HG03025 (cell line): Measurements from ENCODE around the gene PRKCH.

Experiments
- ATAC-seq: cut with Tn5 transposase; IDR thresholded peaks from one replicate; pipeline ENCODE4 v1.9.1; 2021; ENCODE audit warnings: mild to moderate bottlenecking, moderate library complexity; ENCODE audit not compliant: unreplicated experiment, low FRiP score

The PRKCH gene

GRCh38 chr14:61482348-61483206, 161.2 kb downstream of the PRKCH start:
- no peak for ATAC-seq

- no peak for ATAC-seq
Measured at GRCh38 chr14:61483476-61483875, 162.1 kb downstream of the PRKCH start.

GRCh38 chr14:61484031-61484430, 162.7 kb downstream of the PRKCH start:
- ATAC-seq = no peak

GRCh38 chr14:61484826-61485584, 163.6 kb downstream of the PRKCH start:
- ATAC-seq = no peak

- ATAC-seq = no peak
Measured at GRCh38 chr14:61485661-61486060, 164.3 kb downstream of the PRKCH start.

- ATAC-seq = no peak
Measured at GRCh38 chr14:61486930-61487495, 165.6 kb downstream of the PRKCH start.

GRCh38 chr14:61488417-61489401, 167.3 kb downstream of the PRKCH start:
- no peak for ATAC-seq

GRCh38 chr14:61489512-61489911, 168.1 kb downstream of the PRKCH start:
- no peak for ATAC-seq

GRCh38 chr14:61489932-61490331, 168.6 kb downstream of the PRKCH start:
- no peak for ATAC-seq

GRCh38 chr14:61491224-61491623, 169.8 kb downstream of the PRKCH start:
- ATAC-seq = no peak

- no peak for ATAC-seq
Measured at GRCh38 chr14:61491876-61492434, 170.6 kb downstream of the PRKCH start.

GRCh38 chr14:61492474-61492873, 171.1 kb downstream of the PRKCH start:
- no peak for ATAC-seq

GRCh38 chr14:61493239-61493638, 171.9 kb downstream of the PRKCH start:
- ATAC-seq = no peak

- no peak for ATAC-seq
Measured at GRCh38 chr14:61494018-61494417, 172.6 kb downstream of the PRKCH start.

GRCh38 chr14:61495809-61496208, 174.4 kb downstream of the PRKCH start:
- ATAC-seq = no peak

- ATAC-seq = no peak
Measured at GRCh38 chr14:61498303-61498702, 176.9 kb downstream of the PRKCH start.

GRCh38 chr14:61498811-61499210, 177.4 kb downstream of the PRKCH start:
- no peak for ATAC-seq

- no peak for ATAC-seq
Measured at GRCh38 chr14:61499991-61500390, 178.6 kb downstream of the PRKCH start.

- ATAC-seq = no peak
Measured at GRCh38 chr14:61501714-61502458, 180.5 kb downstream of the PRKCH start.
